HG02981 (cell line): ENCODE data around the gene MAMDC2.

Source experiments
- ATAC-seq: cut with Tn5 transposase; IDR thresholded peaks from one replicate; pipeline ENCODE4 v1.9.1; 2021; ENCODE audit warnings: mild to moderate bottlenecking, moderate library complexity; ENCODE audit not compliant: unreplicated experiment

Gene MAMDC2

GRCh38 chr9:70130266-70130665, 86.6 kb downstream of the MAMDC2 start:
- no peak for ATAC-seq

GRCh38 chr9:70131296-70131695, 87.6 kb downstream of the MAMDC2 start:
- ATAC-seq: no peak

GRCh38 chr9:70133253-70134208, 89.9 kb downstream of the MAMDC2 start:
- no peak for ATAC-seq

GRCh38 chr9:70134360-70134759, 90.7 kb downstream of the MAMDC2 start:
- no peak for ATAC-seq

- ATAC-seq: no peak
These were observed 91.5 kb downstream of the MAMDC2 start for GRCh38 chr9:70135176-70135575.

GRCh38 chr9:70136632-70137031, 93.0 kb downstream of the MAMDC2 start:
- no peak for ATAC-seq

GRCh38 chr9:70137577-70137976, 93.9 kb downstream of the MAMDC2 start:
- ATAC-seq: no peak

GRCh38 chr9:70142101-70142500, 98.5 kb downstream of the MAMDC2 start:
- no peak for ATAC-seq

GRCh38 chr9:70143394-70144130, 99.9 kb downstream of the MAMDC2 start:
- ATAC-seq: no peak

- no peak for ATAC-seq
These were observed 100.5 kb downstream of the MAMDC2 start for GRCh38 chr9:70144131-70144503.

GRCh38 chr9:70145981-70146380, 102.3 kb downstream of the MAMDC2 start:
- no peak for ATAC-seq

- ATAC-seq: no peak
These were observed 103.5 kb downstream of the MAMDC2 start for GRCh38 chr9:70147196-70147595.

GRCh38 chr9:70147651-70148050, 104.0 kb downstream of the MAMDC2 start:
- ATAC-seq: no peak

- ATAC-seq: no peak
These were observed 108.7 kb downstream of the MAMDC2 start for GRCh38 chr9:70152350-70152749.

- ATAC-seq: no peak
These were observed 113.1 kb downstream of the MAMDC2 start for GRCh38 chr9:70156729-70157128.

- ATAC-seq: no peak
These were observed 116.0 kb downstream of the MAMDC2 start for GRCh38 chr9:70159630-70160029.

GRCh38 chr9:70160686-70161600, 117.3 kb downstream of the MAMDC2 start:
- no peak for ATAC-seq

GRCh38 chr9:70165006-70165602, 121.5 kb downstream of the MAMDC2 start:
- ATAC-seq: no peak

GRCh38 chr9:70168521-70168920, 124.9 kb downstream of the MAMDC2 start:
- no peak for ATAC-seq

- ATAC-seq: no peak
These were observed 125.6 kb downstream of the MAMDC2 start for GRCh38 chr9:70169222-70169621.
